GM21786 (cell line): Measurements from ENCODE around the gene C14orf180.
"Not testable (repeated sequence)": the region's sequence is repeated elsewhere in the genome, so short reads cannot be mapped to it uniquely, and the experiment has no call there.

Experiments used
- ATAC-seq: cut with Tn5 transposase; IDR thresholded peaks from one replicate; pipeline ENCODE4 v1.9.1; 2021; ENCODE audit not compliant: unreplicated experiment

Gene C14orf180

GRCh38 chr14:104603711-104604401 lies 24.3 kb downstream of the C14orf180 start:
- no peak for ATAC-seq

DNA sequence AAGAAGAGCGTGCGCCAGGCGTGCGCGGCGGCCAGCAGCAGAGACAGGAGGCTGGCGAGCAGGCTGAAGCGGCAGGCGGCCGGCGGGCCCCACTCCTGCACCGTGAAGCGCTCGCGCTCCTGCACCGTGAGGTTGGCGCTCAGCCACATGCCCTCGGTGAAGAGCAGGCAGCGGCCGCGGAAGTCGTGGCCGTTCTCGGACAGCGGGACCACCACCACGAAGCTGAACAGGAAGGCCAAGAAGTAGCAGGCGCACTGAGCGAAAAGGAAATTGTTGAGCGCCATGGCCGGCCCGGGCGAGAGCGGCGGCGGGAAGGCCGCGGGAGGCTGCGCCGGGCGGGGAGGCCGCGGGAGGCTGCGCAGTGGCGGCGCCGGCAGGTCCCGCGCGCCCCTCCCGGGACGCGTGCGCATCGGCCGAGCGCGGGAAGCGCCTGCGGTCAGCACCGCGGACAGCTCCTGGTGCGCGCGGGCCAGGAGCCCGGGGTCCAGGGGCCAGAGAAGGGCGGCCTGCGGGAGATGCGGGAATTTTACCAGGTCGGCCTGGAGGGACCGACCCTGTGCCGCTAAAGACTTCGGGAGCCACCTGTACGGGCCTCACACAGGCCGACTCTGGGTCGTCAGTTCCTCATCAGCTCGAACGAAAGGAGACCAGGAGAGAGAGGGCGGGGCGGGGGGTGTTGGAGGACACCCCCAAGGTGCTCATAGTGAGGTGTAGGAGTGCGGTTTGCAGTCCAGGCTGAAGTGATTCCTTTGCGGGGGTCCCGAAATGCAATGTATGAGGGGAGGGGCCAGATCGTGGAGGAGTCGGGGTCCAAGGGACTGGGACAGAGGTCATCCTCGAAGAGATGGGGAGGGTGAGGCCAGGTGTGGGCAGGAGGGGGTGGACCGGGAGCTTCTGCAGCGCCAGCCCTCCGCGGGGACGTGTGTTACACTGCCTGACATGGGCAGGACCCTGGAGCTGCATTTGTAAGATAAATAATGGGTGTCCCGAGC lies 25.2 kb downstream of the C14orf180 start, which contains the start of gene TMEM179:
TSS of gene TMEM179 (minus strand) at position 315 of the 992 bp plus-strand sequence. CDS start at position 284, 31 bp downstream.
- no peak for ATAC-seq

DNA sequence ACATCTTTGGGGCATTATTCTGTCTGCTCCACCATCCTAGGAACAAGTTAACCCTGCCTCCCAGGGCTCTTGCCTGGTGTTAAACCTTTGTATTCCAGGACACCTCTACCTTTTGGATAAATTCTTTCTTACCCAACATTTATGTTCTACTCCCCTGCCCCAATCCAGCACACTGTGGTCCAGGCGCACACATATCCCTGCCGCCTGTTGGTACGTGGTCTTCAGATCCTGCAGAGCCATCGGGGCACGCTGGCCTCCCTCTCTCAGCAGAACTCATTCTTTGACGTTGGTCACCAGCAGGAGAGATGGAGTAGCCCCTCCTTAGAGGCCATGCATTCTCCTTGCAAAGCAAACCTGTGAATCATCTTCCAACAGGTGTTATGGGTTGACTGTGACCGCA lies 30.1 kb downstream of the C14orf180 start:
- ATAC-seq, result no peak

GRCh38 chr14:104610749-104611310 lies 31.3 kb downstream of the C14orf180 start:
- no peak for ATAC-seq

GRCh38 chr14:104611881-104612280 lies 32.3 kb downstream of the C14orf180 start:
- ATAC-seq, result no peak

GRCh38 chr14:104614126-104614812 lies 34.7 kb downstream of the C14orf180 start:
- no peak for ATAC-seq

DNA sequence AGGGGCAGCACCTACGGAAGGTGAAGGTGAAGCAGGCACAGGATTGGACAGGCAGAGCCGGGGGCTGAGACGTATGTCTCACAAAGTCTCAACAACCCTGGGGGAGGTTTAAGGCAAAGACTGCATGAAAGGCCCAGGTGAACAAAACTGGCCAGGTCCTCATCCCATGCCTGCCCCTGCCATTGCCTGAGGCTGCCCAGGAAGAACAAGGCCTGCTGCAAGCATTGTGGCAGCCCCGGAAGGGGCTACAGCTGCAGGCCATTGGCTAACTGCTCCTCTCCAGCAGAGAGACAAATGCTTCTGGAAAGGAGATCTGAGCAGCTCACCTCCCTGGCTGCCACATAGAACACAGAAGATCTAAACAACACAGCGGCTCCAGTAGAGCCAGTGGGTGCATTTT lies 45.4 kb downstream of the C14orf180 start:
- ATAC-seq, result no peak

GRCh38 chr14:104632781-104633180 lies 53.2 kb downstream of the C14orf180 start:
- ATAC-seq, result no peak

DNA sequence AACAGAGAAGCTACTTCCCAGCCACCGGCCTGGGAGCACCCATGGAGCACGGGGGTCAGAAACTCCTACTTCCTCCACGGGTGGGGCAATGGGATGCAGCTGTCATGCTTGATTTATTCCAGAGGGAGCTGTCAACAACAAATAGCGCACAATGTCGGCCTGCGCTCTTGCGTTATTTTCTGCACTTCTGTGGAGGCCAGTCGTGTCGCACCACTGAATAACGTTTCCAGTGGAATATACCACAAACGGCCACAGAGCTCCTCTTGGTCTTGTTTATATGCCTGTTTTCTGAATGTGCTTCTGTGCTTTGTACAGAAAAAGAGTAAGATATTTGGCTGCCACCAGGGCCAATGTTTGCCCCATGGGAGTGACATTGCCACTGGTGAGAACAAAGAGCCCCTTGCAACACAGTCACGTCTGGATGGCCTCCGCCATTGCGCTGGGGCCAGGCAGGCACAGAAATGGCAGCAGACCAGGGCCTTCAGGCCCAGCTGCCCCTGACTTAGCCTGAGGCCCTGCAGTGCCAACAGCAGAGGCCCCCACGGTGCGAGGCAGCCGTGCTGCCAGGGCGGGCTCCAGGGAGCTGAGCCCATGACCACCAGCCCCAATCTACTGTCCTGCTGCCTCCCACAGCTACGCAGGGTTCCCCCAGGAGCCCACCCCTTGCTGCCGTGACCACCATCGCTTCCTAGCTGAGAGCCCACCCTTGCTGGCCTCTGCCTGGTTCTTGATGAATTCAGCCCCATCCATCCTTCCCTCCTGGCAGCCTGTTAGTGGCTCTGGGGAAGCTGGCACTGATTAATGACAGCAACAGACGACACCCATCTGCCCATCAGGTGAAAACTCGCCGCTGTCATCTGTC lies 53.9 kb downstream of the C14orf180 start:
- ATAC-seq, result no peak

- ATAC-seq, result no peak
Measured at GRCh38 chr14:104634138-104634760, 54.7 kb downstream of the C14orf180 start.

GRCh38 chr14:104634886-104635570 lies 55.5 kb downstream of the C14orf180 start:
- no peak for ATAC-seq

DNA sequence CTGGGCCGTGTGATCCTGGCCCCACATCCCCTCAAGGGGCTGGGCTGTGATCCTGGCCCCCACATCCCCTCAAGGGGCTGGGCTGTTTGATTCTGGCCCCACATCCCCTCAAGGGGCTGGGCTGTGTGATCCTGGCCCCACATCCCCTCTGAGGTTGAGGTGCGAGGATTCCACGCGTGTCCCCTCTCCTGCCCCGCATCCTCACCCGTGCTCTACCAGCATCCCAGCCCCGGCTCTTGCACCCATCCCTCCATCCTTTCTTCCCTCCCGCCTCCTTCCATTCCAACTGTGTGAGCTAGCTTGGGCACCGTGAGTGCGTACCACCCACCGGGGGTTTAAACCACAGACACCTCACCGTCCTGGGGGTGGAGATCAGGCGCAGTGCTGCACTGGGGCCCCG lies 56.2 kb downstream of the C14orf180 start:
- no peak for ATAC-seq

DNA sequence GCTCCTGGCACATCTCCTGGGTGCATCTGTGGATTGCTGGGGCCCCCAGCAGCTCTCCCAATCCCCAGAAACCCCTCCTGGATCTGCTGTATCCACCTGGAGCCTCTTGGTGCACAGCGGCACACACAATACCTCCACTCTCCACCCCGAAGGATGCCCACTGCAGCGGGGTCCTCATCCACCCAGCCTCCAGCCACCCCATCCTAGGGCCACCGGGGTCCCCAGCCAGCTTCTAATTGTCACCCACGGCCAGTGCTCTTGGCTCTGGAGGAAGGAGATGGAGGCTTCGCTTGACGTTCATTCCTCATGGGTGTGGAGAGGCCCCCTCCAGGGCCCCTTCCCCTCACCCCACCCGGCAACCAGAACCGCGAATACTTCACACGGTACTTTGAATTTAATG lies 56.6 kb downstream of the C14orf180 start:
- no peak for ATAC-seq

- not testable (repeated sequence) for ATAC-seq
Measured at GRCh38 chr14:104636846-104637545, 57.4 kb downstream of the C14orf180 start.

- ATAC-seq, result no peak
Measured at GRCh38 chr14:104637546-104638003, 58.0 kb downstream of the C14orf180 start.

GRCh38 chr14:104638190-104638589 lies 58.6 kb downstream of the C14orf180 start:
- no peak for ATAC-seq

GRCh38 chr14:104638927-104639450 lies 59.4 kb downstream of the C14orf180 start:
- ATAC-seq, result no peak

GRCh38 chr14:104639471-104639870 lies 59.9 kb downstream of the C14orf180 start:
- no peak for ATAC-seq
